ENCODE measurements around the gene KIF1B.

- TF ChIP-seq POLR2AphosphoS5 (IDR thresholded peaks at IDR 0.05) (no peak), CTCF (IDR thresholded peaks at IDR 0.05) (no peak), POLR2A (IDR thresholded peaks at IDR 0.05) (no peak)
Measured at GRCh38 chr1:10308001-10308400, 97.6 kb downstream of the KIF1B start.
